ENCODE measurements around the gene DAND5. TPM values are rescaled to one million over a fixed set of nuclear protein-coding genes. Genes with fewer than 3 reads are reported as not detected.

DAND5 gene
- total and polyA plus RNA-seq, 2 of the 13 experiments (the other 11 are each of a cell fraction or from before 2014, with no cell fraction given): 0.04 TPM; not detected in 1

- TF ChIP-seq, protein P1, sequence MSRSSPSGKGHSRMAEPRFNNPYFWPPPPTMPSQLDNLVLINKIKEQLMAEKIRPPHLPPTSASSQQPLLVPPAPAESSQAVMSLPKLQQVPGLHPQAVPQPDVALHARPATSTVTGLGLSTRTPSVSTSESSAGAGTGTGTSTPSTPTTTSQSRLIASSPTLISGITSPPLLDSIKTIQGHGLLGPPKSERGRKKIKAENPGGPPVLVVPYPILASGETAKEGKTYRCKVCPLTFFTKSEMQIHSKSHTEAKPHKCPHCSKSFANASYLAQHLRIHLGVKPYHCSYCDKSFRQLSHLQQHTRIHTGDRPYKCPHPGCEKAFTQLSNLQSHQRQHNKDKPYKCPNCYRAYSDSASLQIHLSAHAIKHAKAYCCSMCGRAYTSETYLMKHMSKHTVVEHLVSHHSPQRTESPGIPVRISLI (CRISPR knock-in tag; IDR thresholded peaks at IDR 0.05; ENCODE audit: borderline replicate concordance): 0 out of 2 replicates have a peak, but pooled peaks have one; percentile 15
- TF ChIP-seq ARID5B (CRISPR knock-in tag; IDR thresholded peaks at IDR 0.05) (no peak), NONO (IDR thresholded peaks at IDR 0.05) (no peak), NONO (CRISPR knock-in tag; conservative IDR thresholded peaks at IDR 0.05) (no peak; the same call in 1 of the 2 replicates), HMGA1 (CRISPR knock-in tag; conservative IDR thresholded peaks at IDR 0.05) (no peak), ATM (IDR thresholded peaks at IDR 0.05; ENCODE audit: borderline replicate concordance) (no peak), MXI1 (IDR thresholded peaks at IDR 0.05; ENCODE audit: borderline replicate concordance, low read depth, low read length) (0 out of 3 replicates have a peak, but pooled peaks have one; percentile 43), ATAD3A (CRISPR knock-in tag; IDR thresholded peaks at IDR 0.05) (no peak), NR2F6 (IDR thresholded peaks at IDR 0.05) (no peak), NR2F6 (CRISPR knock-in tag; IDR thresholded peaks at IDR 0.05) (peak; percentile 40; the same call in 1 of the 2 replicates), ZNF749 (CRISPR knock-in tag; IDR thresholded peaks at IDR 0.05; ENCODE audit: borderline replicate concordance) (no peak), ZHX1 (CRISPR knock-in tag; IDR thresholded peaks at IDR 0.05; ENCODE audit: low read depth) (no peak), SATB2 (CRISPR knock-in tag; IDR thresholded peaks at IDR 0.05) (no peak), HMGXB3 (CRISPR knock-in tag; IDR thresholded peaks at IDR 0.05; ENCODE audit: borderline replicate concordance) (no peak)
- TF ChIP-seq, protein P2, sequence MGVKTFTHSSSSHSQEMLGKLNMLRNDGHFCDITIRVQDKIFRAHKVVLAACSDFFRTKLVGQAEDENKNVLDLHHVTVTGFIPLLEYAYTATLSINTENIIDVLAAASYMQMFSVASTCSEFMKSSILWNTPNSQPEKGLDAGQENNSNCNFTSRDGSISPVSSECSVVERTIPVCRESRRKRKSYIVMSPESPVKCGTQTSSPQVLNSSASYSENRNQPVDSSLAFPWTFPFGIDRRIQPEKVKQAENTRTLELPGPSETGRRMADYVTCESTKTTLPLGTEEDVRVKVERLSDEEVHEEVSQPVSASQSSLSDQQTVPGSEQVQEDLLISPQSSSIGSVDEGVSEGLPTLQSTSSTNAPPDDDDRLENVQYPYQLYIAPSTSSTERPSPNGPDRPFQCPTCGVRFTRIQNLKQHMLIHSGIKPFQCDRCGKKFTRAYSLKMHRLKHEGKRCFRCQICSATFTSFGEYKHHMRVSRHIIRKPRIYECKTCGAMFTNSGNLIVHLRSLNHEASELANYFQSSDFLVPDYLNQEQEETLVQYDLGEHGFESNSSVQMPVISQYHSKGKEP (CRISPR knock-in tag; IDR thresholded peaks at IDR 0.05): no peak
Observed at GRCh38 chr19:12996406-12997094, 27.2 kb downstream of the DAND5 start (continued).

Data from HepG2 (cell line).